OCI-LY3 (cell line): ENCODE results near the gene MESP1.

Experiments used
- EZH2phosphoT487 ChIP-seq: fragments of 200-600 bp; shearing (Covaris generic); IDR thresholded peaks from 2 replicates; pipeline ENCODE4 v1.6.1; 2018; ENCODE audit warnings: antibody characterized with exemption, mixed run types, low read depth
- TF ChIP-seq, protein P1 (sequence below): fragments of 200-600, 300-600 bp; sonication (generic); IDR thresholded peaks from 2 replicates; pipeline ENCODE4 v1.5.1; 2014; ENCODE audit warnings: antibody characterized with exemption, low read length, low read depth

DNA sequence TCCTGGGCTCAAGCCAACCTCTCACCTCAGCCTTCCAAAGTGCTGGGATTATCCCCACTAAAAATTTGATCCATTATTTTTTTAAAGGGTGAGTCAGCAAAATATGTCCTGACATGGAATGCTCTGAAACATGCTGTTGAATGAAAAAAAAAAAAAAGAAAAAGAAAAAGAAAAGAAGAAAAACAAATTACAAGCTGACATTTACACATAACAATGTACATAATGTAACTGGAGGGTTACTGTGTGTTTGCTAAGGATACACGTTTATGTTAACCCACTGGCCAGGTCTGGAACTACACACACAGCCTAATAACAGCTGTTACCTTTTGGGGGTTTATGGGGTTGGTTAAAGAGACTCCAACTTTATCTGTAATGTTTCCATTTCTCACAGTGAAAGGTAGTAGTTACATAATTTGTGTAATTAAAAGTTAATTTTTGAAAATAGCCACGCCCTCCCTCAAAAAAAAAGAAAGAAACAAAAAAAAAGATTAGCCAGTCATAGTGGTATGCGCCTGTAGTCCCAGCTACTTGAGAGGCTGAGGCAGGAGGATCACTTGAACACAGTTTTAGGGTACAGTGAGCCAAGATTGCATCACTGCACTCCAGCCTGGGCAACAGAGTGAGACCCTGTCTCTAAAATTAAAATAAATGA lies 22.0 kb upstream of the MESP1 start:
- TF ChIP-seq, protein P1, sequence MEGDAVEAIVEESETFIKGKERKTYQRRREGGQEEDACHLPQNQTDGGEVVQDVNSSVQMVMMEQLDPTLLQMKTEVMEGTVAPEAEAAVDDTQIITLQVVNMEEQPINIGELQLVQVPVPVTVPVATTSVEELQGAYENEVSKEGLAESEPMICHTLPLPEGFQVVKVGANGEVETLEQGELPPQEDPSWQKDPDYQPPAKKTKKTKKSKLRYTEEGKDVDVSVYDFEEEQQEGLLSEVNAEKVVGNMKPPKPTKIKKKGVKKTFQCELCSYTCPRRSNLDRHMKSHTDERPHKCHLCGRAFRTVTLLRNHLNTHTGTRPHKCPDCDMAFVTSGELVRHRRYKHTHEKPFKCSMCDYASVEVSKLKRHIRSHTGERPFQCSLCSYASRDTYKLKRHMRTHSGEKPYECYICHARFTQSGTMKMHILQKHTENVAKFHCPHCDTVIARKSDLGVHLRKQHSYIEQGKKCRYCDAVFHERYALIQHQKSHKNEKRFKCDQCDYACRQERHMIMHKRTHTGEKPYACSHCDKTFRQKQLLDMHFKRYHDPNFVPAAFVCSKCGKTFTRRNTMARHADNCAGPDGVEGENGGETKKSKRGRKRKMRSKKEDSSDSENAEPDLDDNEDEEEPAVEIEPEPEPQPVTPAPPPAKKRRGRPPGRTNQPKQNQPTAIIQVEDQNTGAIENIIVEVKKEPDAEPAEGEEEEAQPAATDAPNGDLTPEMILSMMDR = peak; percentile 23; the same call in 1 of the 2 replicates
- no peak for TF ChIP-seq EZH2phosphoT487
